GM12878 (cell line): ENCODE results near the gene BBS4. TPM values are rescaled to one million over a fixed set of nuclear protein-coding genes. Genes with fewer than 3 reads are reported as not detected.

ENCODE experiments used
- ATAC-seq: fragments of 200-7000 bp; cut with Tn5 transposase; 3 replicates; pipeline ENCODE4 v1.9.1; 2020; ENCODE audit warnings: mild to moderate bottlenecking, moderate library complexity
- BruUV-seq: library from RNA; stranded (reverse); fragments of 400-500 nt; replicated peaks from 2 replicates; lab custom pipeline; 2021; lab: Mats Ljungman, UMichigan
- CTCF ChIA-PET: fragments of 300-600 bp; sonication (Branson Sonifier 250); formaldehyde crosslinking; extraction: SDS; loops from one replicate; lab custom pipeline; 2021; ENCODE audit warnings: inconsistent platforms; lab: Yijun Ruan, JAX
- POLR2A ChIA-PET: fragments of 350-600 bp; formaldehyde crosslinking; extraction: SDS; loops from one replicate; lab custom pipeline; 2021; ENCODE audit warnings: inconsistent platforms; lab: Charles Lee
- RAD21 ChIA-PET: fragments of 300-600 bp; sonication (Branson Sonifier 250); formaldehyde crosslinking; loops from one replicate; lab custom pipeline; 2023; ENCODE audit warnings: antibody characterized with exemption; ENCODE audit not compliant: unreplicated experiment; lab: Charles Lee
- SMC1A ChIA-PET: fragments of 300-600 bp; sonication (Branson Sonifier 250); formaldehyde crosslinking; loops from one replicate; lab custom pipeline; 2023; ENCODE audit not compliant: unreplicated experiment, uncharacterized antibody; lab: Charles Lee
- DNase-seq: peaks from one replicate; pipeline ENCODE4 v3.0.0-alpha.2; 2011; ENCODE audit warnings: low read depth, low spot score
- FAIRE-seq: peaks from 3 replicates; lab custom pipeline; 2011; peaks lifted over from hg19 to GRCh38; lab: Jason Lieb, UNC
- H2AFZ ChIP-seq: 2 replicates; pipeline ENCODE4 v1.6.0; 2011; ENCODE audit warnings: low read depth, low read length, control low read depth; ENCODE audit not compliant: control insufficient read depth
- H3K27ac ChIP-seq: 2 replicates; pipeline ENCODE4 v1.5.1; 2011; ENCODE audit warnings: control low read depth; ENCODE audit not compliant: control insufficient read depth, insufficient read depth
- H3K27me3 ChIP-seq, 2 experiments: replicated peaks in 1 of 2; 2 replicates each; pipeline versions ENCODE4 v1.6.0 to v1.6.1; 2011; ENCODE audit warnings: low read length in 1 of 2; ENCODE audit not compliant: control insufficient read depth in 2 of 2, insufficient read depth in 2 of 2
- H3K36me3 ChIP-seq, 2 experiments: 2 replicates each; pipeline ENCODE4 v1.5.1; 2011; ENCODE audit warnings: low read length in 1 of 2; ENCODE audit not compliant: control insufficient read depth in 2 of 2, insufficient read depth in 2 of 2
- H3K4me1 ChIP-seq: 2 replicates; pipeline ENCODE4 v1.6.1; 2011; ENCODE audit warnings: mild to moderate bottlenecking, low read length, moderate library complexity, mixed read lengths; ENCODE audit not compliant: control insufficient read depth, insufficient read depth
- H3K4me2 ChIP-seq: 2 replicates; pipeline ENCODE4 v1.6.0; 2011; ENCODE audit warnings: control low read depth; ENCODE audit not compliant: control insufficient read depth, insufficient read depth
- H3K4me3 ChIP-seq: fragments of 200-600 bp; sonication (generic); 2 replicates; pipeline ENCODE4 v1.5.1; 2016
- H3K79me2 ChIP-seq: 2 replicates; pipeline ENCODE4 v1.6.0; 2011; ENCODE audit warnings: low read length; ENCODE audit not compliant: control insufficient read depth, insufficient read depth
- H3K9ac ChIP-seq: 2 replicates; pipeline ENCODE4 v1.8.0; 2011; ENCODE audit warnings: low read length, control low read depth, mixed read lengths; ENCODE audit not compliant: control insufficient read depth, insufficient read depth
- H3K9me3 ChIP-seq: replicated peaks from 3 replicates; pipeline ENCODE4 v1.5.1; 2011; ENCODE audit warnings: mild to moderate bottlenecking, low read length; ENCODE audit not compliant: control insufficient read depth, insufficient read depth
- H4K20me1 ChIP-seq: 2 replicates; pipeline ENCODE4 v1.6.0; 2011; ENCODE audit not compliant: control insufficient read depth, insufficient read depth
- CBX5 ChIP-seq: sonication (generic); IDR thresholded peaks from 2 replicates; pipeline ENCODE4 v1.6.1; 2016; ENCODE audit warnings: low read depth, moderate library complexity, mild to moderate bottlenecking, inconsistent platforms
- MYC ChIP-seq: IDR thresholded peaks from 2 replicates; pipeline ENCODE4 v1.6.1; 2011; ENCODE audit warnings: mild to moderate bottlenecking, low read length, moderate library complexity, inconsistent platforms; ENCODE audit not compliant: insufficient read depth, insufficient replicate concordance, insufficient read length, severe bottlenecking
- ZBED1 ChIP-seq: IDR thresholded peaks from 2 replicates; pipeline ENCODE4 v1.6.1; 2016; ENCODE audit warnings: borderline replicate concordance
- WGBS: methylation state at CpG from one replicate; pipeline ENCODE4 v1.1.6; 2016; ENCODE audit warnings: low lambda C conversion rate; ENCODE audit not compliant: insufficient replicate concordance, insufficient coverage; ENCODE audit errors: missing lambda C conversion rate; 5-methylcytosine and 5-hydroxymethylcytosine counted together
- in situ Hi-C: fragments of 300-500 bp; cut with MboI; formaldehyde crosslinking; loops from 9 replicates; pipeline ENCODE4 v1.14.3; 2018; ENCODE audit warnings: mixed read lengths
- intact Hi-C: fragments of 100-400 bp; cut with micrococcal nuclease; formaldehyde crosslinking; loops from one replicate; pipeline ENCODE4 v1.14.2; 2022; ENCODE audit not compliant: unreplicated experiment
- polyA plus RNA-seq, 11 experiments: library from polyadenylated mRNA; depleted of rRNA in 4 of 11; unstranded in 6 of 11; stranded (reverse) in 5 of 11; fragments of >200 nt; fragmentation: Nextera tagmentation in 4 of 11; fragmentation: Illumina TruSeq in 1 of 11; extraction: Ambion mirVana in 4 of 11; extraction: Trizol in 1 of 11; gene quantifications; 1 replicate in 1 of 11; 2 replicates in 10 of 11; pipeline versions ENCODE4 v1.2.1 to v1.2.3, GENCODE V29; 2011 to 2016; ENCODE audit warnings: inconsistent platforms in 2 of 11, missing spikeins in 2 of 11, low read depth in 1 of 11
- total RNA-seq, 4 experiments: library from RNA; depleted of rRNA in 3 of 4; stranded (reverse); fragments of >200 nt in 3 of 4; fragmentation: Illumina TruSeq in 1 of 4; extraction: Trizol in 1 of 4; gene quantifications; 2 replicates each; pipeline versions ENCODE4 v1.2.1 to v1.2.3, GENCODE V29; 2013 to 2021
- TF ChIP-seq, protein P1 (sequence below): fragments of 450-650 bp; formaldehyde crosslinking; IDR thresholded peaks from 2 replicates; pipeline ENCODE4 v1.4.0; 2022; ENCODE audit warnings: mild to moderate bottlenecking, moderate library complexity
- TF ChIP-seq, protein P2 (sequence below): IDR thresholded peaks from 2 replicates; pipeline ENCODE4 v1.6.1; 2011; ENCODE audit warnings: borderline replicate concordance, low read depth, mild to moderate bottlenecking, moderate library complexity, low read length; ENCODE audit not compliant: insufficient read depth, poor library complexity, severe bottlenecking

The BBS4 gene
- total and polyA plus RNA-seq, 10 of the 15 experiments (the other 5 are each of a cell fraction or from before 2014, with no cell fraction given) = 7.2 to 22.1 (median 9.9) TPM

DNA sequence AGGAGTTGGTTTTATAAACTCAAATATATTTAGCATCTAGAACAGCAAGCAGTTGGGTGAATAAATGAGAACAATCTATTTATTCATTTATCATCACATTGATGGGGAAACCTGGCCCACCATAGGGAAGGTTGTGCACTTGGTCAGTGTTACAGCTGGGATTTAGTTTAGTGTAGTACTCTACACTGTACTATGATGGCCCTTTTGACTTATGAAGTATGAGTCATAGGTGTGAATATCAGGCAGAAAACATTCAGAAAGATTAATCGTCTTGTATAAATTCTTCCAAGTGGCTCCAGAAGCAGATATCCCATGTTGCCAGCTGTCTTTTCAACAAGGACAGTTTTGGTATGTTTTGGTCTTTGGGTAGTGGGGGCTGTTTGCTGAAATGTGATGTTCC is 38.0 kb downstream of the BBS4 start:
- ChIA-PET CTCF (interaction anchor here (1.0 to 4.7 kb wide), 13 partner anchors 10 to 550 kb away, joined by 3 to 46 read pairs (median 8); no protein-coding TSS in a partner anchor), RAD21 (interaction anchor here (2.9 kb wide), 1 partner anchor 359 kb away, joined by 19 read pairs; no protein-coding TSS in a partner anchor), SMC1A (interaction anchor here (0.7 to 3.1 kb wide), 9 partner anchors 11 to 517 kb away, joined by 3 to 22 read pairs (median 4); no protein-coding TSS in a partner anchor), POLR2A (no interaction called here)
- Histone ChIP-seq H3K27me3 (no peaks in the 10 kb centered on the region), H4K20me1 (no peaks in the 10 kb centered on the region), H3K9me3 (no peaks in the 10 kb centered on the region), H3K4me2 (no peak overlapping the region), H2AFZ (no peak overlapping the region), H3K9ac (no peak overlapping the region), H3K4me3 (no peak overlapping the region), H3K79me2 (no peaks in the 10 kb centered on the region), H3K36me3 (no peaks in the 10 kb centered on the region), H3K27ac (no peak overlapping the region), H3K4me1 (no peaks in the 10 kb centered on the region)
- ATAC-seq (no peak), DNase-seq (no peak), FAIRE-seq (no peak)
- intact Hi-C loops (loop anchor here (5.0 to 10.0 kb wide), 2 partner anchors 53 to 331 kb away; partner anchors contain the start of gene NEO1), in situ Hi-C loops (no loop called here)
- 95% methylated on average over 1 of the region's 1 CpG for WGBS
- no TSS peak for BruUV-seq
- TF ChIP-seq, protein P1, sequence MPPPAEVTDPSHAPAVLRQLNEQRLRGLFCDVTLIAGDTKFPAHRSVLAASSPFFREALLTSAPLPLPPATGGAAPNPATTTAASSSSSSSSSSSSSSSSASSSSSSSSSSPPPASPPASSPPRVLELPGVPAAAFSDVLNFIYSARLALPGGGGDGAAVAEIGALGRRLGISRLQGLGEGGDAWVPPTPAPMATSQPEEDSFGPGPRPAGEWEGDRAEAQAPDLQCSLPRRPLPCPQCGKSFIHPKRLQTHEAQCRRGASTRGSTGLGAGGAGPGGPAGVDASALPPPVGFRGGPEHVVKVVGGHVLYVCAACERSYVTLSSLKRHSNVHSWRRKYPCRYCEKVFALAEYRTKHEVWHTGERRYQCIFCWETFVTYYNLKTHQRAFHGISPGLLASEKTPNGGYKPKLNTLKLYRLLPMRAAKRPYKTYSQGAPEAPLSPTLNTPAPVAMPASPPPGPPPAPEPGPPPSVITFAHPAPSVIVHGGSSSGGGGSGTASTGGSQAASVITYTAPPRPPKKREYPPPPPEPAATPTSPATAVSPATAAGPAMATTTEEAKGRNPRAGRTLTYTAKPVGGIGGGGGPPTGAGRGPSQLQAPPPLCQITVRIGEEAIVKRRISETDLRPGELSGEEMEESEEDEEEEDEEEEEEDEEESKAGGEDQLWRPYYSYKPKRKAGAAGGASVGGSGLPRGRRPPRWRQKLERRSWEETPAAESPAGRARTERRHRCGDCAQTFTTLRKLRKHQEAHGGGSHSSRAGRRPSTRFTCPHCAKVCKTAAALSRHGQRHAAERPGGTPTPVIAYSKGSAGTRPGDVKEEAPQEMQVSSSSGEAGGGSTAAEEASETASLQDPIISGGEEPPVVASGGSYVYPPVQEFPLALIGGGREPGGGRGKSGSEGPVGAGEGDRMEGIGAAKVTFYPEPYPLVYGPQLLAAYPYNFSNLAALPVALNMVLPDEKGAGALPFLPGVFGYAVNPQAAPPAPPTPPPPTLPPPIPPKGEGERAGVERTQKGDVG (CRISPR knock-in tag) = no peak
- TF ChIP-seq CBX5 (no peak), ZBED1 (no peak), MYC (no peak)
- TF ChIP-seq, protein P2, sequence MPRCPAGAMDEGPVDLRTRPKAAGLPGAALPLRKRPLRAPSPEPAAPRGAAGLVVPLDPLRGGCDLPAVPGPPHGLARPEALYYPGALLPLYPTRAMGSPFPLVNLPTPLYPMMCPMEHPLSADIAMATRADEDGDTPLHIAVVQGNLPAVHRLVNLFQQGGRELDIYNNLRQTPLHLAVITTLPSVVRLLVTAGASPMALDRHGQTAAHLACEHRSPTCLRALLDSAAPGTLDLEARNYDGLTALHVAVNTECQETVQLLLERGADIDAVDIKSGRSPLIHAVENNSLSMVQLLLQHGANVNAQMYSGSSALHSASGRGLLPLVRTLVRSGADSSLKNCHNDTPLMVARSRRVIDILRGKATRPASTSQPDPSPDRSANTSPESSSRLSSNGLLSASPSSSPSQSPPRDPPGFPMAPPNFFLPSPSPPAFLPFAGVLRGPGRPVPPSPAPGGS = no peak
